HCT116 (cell line): Measurements from ENCODE around the gene GNPDA1.

Experiments
- MAX ChIP-seq: IDR thresholded peaks from 2 replicates; pipeline ENCODE4 v1.6.1; 2012
- POLR2A ChIP-seq: IDR thresholded peaks from 2 replicates; pipeline ENCODE4 v1.7.0; 2011; ENCODE audit warnings: borderline replicate concordance; ENCODE audit not compliant: insufficient read depth, insufficient read length; ENCODE audit errors: extremely low read depth

GRCh38 chr5:142007237-142007544 lies 5.6 kb downstream of the GNPDA1 start:
- TF ChIP-seq MAX (no peak), POLR2A (no peak)
